PFSK-1 (cell line): ENCODE results near the gene ZNF556.

Experiments used
- POLR2AphosphoS5 ChIP-seq: IDR thresholded peaks from 2 replicates; pipeline ENCODE4 v1.6.1; 2012; ENCODE audit warnings: low read depth, mild to moderate bottlenecking, control low read depth, low read length, moderate library complexity
- REST ChIP-seq, 2 experiments: IDR thresholded peaks; 2 replicates each; pipeline versions ENCODE4 v1.6.1 to v1.8.0; 2011 to 2012; ENCODE audit warnings: low read depth in 2 of 2, low read length in 2 of 2, control low read depth in 1 of 2, inconsistent platforms in 1 of 2, mild to moderate bottlenecking in 1 of 2, moderate library complexity in 1 of 2; ENCODE audit not compliant: insufficient read depth in 1 of 2
- SIN3A ChIP-seq: IDR thresholded peaks from 2 replicates; pipeline ENCODE4 v1.6.1; 2012; ENCODE audit warnings: mild to moderate bottlenecking, low read length, moderate library complexity, borderline replicate concordance; ENCODE audit not compliant: insufficient read depth
- TAF1 ChIP-seq: IDR thresholded peaks from 2 replicates; pipeline ENCODE4 v1.6.1; 2012; ENCODE audit warnings: low read length, control low read depth, borderline replicate concordance; ENCODE audit not compliant: insufficient read depth

GRCh38 chr19:2905918-2906519, 38.9 kb downstream of the ZNF556 start:
- TF ChIP-seq TAF1 (no peak), POLR2AphosphoS5 (no peak), REST (IDR thresholded peaks at IDR 0.05; ENCODE audit: insufficient read depth in 1 of 2, low read depth in 2 of 2, low read length in 2 of 2) (no peak), SIN3A (no peak)
